ENCODE measurements around the gene TDRD6.
"Not testable (repeated sequence)": the region's sequence is repeated elsewhere in the genome, so short reads cannot be mapped to it uniquely, and the experiment has no call there.

TDRD6 gene

GRCh38 chr6:46687619-46688097 lies at the start of gene TDRD6:
TDRD6 (plus strand) TSS chr6:46687885; CDS start chr6:46688129, 244 bp downstream.
- DNase-seq, result no peak

GRCh38 chr6:46637933-46638332 lies 49.8 kb upstream of the TDRD6 start:
- DNase-seq, result no peak

- no peak for DNase-seq
Observed at GRCh38 chr6:46638650-46639049, 49.0 kb upstream of the TDRD6 start.

GRCh38 chr6:46642928-46643751 lies 44.5 kb upstream of the TDRD6 start:
- DNase-seq, result no peak

- no peak for DNase-seq
Observed at GRCh38 chr6:46645265-46645664, 42.4 kb upstream of the TDRD6 start.

GRCh38 chr6:46648108-46648507 lies 39.6 kb upstream of the TDRD6 start:
- DNase-seq, result not testable (repeated sequence)

- no peak for DNase-seq
Observed at GRCh38 chr6:46648869-46649492, 38.7 kb upstream of the TDRD6 start.

GRCh38 chr6:46651006-46651405 lies 36.7 kb upstream of the TDRD6 start:
- DNase-seq, result no peak

- no peak for DNase-seq
Observed at GRCh38 chr6:46651816-46652215, 35.9 kb upstream of the TDRD6 start.

- DNase-seq, result no peak
Observed at GRCh38 chr6:46652232-46652602, 35.5 kb upstream of the TDRD6 start.

GRCh38 chr6:46652603-46653438 lies 34.9 kb upstream of the TDRD6 start, which contains the start of the genes CYP39A1 and SLC25A27:
CYP39A1 (minus strand) TSS chr6:46652818; CDS start chr6:46652582, 236 bp downstream.
SLC25A27 (plus strand) TSS chr6:46652975; CDS start chr6:46653193, 218 bp downstream.
- DNase-seq, result peak; percentile 97

GRCh38 chr6:46653439-46654195 lies 34.1 kb upstream of the TDRD6 start:
- no peak for DNase-seq

- DNase-seq, result no peak
Observed at GRCh38 chr6:46655803-46656202, 31.9 kb upstream of the TDRD6 start.

- DNase-seq, result no peak
Observed at GRCh38 chr6:46657642-46658041, 30.0 kb upstream of the TDRD6 start.

GRCh38 chr6:46661483-46661882 lies 26.2 kb upstream of the TDRD6 start:
- DNase-seq, result no peak

- DNase-seq, result no peak
Observed at GRCh38 chr6:46667377-46667776, 20.3 kb upstream of the TDRD6 start.

- no peak for DNase-seq
Observed at GRCh38 chr6:46674410-46674809, 13.3 kb upstream of the TDRD6 start.

GRCh38 chr6:46676604-46677313 lies 10.9 kb upstream of the TDRD6 start:
- DNase-seq, result no peak

GRCh38 chr6:46677314-46677654 lies 10.4 kb upstream of the TDRD6 start:
- DNase-seq, result peak; percentile 9

GRCh38 chr6:46684771-46685170 lies 2.9 kb upstream of the TDRD6 start:
- no peak for DNase-seq

- no peak for DNase-seq
Observed at GRCh38 chr6:46688117-46688965, 656 bp downstream of the TDRD6 start.

All from retina (tissue), 1 donor.